GM19239 (cell line): Measurements from ENCODE around the gene TTC17.

Experiments
- DNase-seq: peaks from one replicate; pipeline ENCODE4 v3.0.0; 2011; ENCODE audit warnings: low spot score; ENCODE audit not compliant: insufficient read length
- FAIRE-seq: peaks from 2 replicates; lab custom pipeline; 2011; peaks lifted over from hg19 to GRCh38; lab: Jason Lieb, UNC

The TTC17 gene

DNA sequence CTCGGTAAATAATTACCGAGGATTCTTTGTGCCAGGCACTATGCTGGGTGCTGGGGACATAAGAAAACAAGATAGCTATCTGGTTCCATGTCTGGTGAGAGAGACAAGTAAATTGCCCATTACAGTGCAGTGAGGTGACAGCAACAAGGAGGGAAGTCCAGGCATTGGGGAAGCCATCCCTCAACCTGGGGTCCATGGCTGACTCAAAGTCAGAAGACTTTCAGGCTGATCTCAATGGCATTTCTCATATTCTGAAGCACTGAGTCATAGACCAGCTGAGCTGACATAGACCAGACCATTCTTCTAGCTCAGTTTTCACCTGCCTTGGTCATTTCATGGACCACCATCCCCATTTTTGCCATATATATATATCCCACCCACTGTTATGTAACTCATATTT is 158.8 kb downstream of the TTC17 start:
- FAIRE-seq (no peak), DNase-seq (no peak)

DNA sequence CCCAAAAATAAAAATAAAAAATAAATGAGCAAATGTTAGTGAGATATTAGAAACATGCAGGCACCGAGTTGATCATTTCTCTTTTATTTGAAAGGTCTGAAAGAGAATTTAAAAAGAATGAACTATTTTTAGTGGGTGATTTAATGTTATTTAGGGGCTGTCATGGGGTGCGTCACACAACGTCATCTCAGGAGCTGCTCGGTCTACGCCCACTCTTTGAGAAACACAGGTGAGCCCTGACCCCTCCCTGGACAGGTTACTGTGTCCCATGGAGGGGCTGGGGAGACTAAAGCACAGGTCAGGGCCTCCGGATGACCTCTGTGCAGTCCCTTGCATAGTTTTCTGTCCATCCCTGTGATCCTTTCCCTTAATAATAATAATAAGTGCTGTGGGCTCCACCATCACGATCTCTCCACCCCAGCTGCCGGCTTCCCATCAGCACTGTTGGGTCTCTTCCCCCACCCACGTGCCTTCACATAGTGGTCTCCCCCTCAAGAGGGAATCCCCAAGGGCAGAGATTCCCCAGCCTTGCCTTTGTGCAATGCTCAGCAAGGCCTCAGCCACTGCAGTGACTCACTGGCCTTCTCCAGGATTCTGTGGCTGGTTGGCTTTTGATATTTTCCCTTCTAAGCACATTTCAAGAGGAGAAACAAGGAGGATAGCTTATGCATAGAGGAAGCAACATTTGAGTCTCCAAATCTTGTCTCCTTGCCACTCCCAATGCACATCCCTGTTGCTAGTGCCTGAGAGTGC is 159.9 kb downstream of the TTC17 start:
- DNase-seq = no peak
- no peak for FAIRE-seq

DNA sequence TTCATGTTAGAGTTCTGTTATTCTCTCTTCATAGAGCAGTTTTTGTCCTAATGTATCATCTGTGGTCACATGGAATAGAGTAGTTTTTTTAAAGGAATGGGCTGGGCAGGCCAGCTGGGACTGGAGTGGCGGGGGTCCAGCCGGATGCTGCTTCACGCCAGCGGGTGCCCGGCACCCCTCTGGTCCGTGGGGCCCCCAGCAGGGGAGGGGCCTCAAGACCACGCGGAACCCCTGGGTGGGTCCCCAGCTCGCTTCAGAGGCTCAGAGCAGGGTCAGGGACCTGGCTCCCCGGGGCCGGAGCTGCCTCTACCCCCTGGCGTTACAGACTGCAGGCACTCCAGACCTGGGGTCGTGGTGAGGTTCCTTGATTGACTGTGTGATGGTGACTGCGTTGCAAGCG is 162.8 kb downstream of the TTC17 start:
- no peak for DNase-seq

DNA sequence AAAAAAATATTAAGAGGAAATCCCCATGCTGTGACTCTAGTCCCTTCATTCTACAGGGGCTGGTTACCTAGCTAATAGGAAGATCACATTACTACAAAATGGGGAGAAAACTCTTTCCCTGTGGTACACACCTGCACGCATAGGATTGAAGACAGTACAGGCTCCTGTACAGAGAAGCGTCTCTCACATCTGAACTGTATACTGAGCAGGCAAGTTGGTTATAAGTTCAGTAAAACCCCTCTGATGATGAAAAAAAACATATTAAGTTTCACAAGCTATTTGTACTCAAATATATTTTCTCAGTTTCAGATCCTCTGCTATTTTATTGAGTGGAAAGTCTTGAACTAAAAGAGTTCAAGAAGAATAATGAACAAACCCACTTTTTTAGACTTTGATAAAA is 164.9 kb downstream of the TTC17 start:
- FAIRE-seq (no peak), DNase-seq (no peak)

More for the DNA sequence above, 162.8 kb downstream of the TTC17 start:
- FAIRE-seq = no peak

DNA sequence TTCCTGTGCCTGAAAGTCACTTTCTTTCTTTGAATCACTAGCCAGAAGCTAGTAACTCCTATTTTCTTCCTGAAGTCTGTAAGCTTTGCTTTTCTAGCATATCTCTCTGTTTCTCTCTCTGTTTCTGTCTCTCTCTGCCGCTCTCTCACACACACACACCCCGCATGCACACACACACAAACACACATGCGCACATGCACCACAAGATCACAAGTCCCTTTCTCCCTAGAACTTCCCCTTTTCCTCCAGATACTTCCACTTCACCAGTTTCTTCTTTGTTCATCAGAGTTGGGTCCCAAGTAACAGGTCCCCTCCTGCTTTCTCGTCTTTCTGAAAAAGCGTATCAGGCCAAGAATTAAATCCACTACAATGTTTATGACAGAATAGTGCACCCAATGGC is 173.3 kb downstream of the TTC17 start:
- DNase-seq = no peak
- FAIRE-seq = no peak

DNA sequence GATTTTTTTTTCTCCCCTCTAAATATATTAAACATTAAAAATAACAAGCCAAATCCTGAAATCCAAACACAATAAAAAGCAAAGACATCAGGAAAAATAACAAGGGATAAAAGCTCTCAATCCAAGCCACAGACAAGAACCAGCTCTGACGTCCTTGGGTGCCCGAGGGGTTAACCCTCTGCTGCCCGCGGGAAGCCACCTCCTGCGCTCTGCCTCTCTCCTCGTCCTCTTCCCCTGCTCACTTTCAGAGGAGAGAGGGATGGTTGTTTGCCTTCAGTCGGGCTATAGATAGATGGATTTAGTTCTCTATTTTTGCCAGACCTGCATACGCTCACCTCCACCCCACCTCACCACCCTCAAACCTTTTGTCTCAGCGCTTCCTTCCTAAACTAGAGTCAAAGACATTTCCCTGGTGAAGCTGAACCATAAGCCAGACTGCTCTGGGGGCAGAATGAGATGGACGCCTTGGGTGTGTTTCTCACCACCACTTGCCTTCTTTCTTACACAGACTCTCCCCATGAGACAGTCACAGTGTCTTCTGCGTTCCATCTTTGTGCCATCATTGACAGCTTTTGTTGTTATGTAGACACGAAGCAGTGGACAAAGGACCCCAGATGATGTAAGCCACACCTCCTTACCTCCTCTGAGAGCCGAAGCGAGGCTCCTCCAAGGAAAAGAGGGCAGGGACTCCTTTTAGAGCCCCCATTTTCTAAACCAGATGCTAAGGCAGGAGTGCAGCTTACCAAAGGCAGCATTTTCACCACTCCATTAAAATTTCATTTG is 179.3 kb downstream of the TTC17 start:
- no peak for FAIRE-seq

DNA sequence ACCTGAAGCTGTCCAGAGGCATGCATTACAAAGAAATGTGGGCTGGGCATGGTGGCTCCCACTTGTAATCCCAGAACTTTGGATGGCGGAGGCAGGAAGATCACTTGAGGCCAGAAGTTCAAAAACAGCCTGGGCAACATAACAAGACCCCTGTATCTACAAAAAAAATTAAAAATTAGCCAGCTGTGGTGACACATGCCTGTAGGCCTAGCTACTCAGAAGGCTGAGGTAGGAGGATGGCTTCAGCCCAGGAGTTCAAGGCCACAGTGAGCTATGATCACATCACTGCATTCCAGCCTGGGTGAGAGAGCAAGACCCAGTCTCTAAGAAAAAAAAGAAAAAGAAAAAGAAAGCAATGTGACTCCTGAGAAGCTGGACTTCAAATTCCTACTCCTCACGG is 183.3 kb downstream of the TTC17 start:
- FAIRE-seq = no peak

More for the DNA sequence above, 179.3 kb downstream of the TTC17 start:
- DNase-seq = no peak

DNA sequence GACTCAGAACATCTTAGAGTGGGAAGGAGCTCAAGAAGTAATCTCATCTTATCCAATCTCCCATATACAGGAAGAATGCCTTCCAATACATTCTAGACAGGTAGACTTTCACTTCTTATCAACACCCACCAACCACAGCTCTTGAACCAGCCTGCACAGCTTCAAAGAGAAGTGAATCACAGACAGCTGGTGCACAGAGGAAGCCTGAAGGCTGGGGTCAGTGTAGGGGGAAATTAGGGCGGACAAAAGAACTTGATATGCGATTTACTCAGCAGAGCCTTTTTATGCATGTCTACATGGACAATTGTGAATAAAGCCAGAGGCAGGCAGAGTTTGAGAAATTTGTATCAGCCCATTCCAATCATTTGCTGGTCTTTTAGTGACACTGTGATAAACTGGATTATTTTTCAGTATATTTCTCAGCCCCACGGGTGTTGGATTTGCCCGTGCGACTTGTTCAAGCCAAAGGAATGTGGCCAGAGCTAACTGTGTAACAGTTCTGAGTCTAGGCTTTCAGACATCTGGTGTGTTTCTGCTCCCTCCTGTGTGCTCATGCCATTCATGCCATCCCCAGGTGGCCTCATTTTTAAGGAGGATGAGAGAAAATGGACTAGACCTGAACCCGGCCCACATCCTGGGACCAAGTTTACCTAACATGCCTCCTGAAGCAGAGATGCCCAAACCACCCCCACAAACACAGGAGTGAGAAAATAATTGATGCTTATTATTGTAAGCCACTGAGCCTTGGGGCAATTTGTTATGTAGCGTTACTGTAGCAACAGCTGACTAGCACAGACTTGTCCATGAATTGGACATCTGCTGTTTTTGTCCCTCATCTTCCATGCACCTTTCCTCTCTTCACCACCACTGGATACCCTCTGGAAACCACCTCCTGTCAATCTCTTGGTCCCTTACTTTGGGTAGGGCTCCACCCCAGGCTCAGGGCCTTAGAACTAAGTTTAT is 184.3 kb downstream of the TTC17 start:
- FAIRE-seq = no peak
- DNase-seq = no peak

More for the DNA sequence above, 183.3 kb downstream of the TTC17 start:
- no peak for DNase-seq
